OCI-LY7 (cell line): ENCODE measurements around the gene SASH3. TPM values are rescaled to one million over a fixed set of nuclear protein-coding genes. Genes with fewer than 3 reads are reported as not detected.

Experiments
- BruUV-seq: library from RNA; stranded (reverse); fragments of 400-500 nt; replicated peaks from 2 replicates; lab custom pipeline; 2021; lab: Mats Ljungman, UMichigan
- CTCF ChIA-PET: fragments of 300-600 bp; sonication (Branson Sonifier 250); formaldehyde crosslinking; loops from one replicate; lab custom pipeline; 2022; ENCODE audit warnings: antibody characterized with exemption; ENCODE audit not compliant: unreplicated experiment; lab: Charles Lee
- POLR2A ChIA-PET: fragments of 300-600 bp; sonication (Branson Sonifier 250); formaldehyde crosslinking; loops from one replicate; lab custom pipeline; 2022; ENCODE audit warnings: antibody characterized with exemption; lab: Charles Lee
- DNase-seq: peaks from one replicate; pipeline ENCODE4 v3.0.0-alpha.2; 2015; ENCODE audit warnings: low spot score
- H2AFZ ChIP-seq: fragments of 200-600 bp; sonication (generic), shearing (Covaris generic); 2 replicates; pipeline ENCODE4 v1.6.1; 2014; ENCODE audit warnings: mild to moderate bottlenecking, antibody characterized with exemption, low read length, moderate library complexity
- H3K27ac ChIP-seq: fragments of 200-600 bp; sonication (generic); 2 replicates; pipeline ENCODE4 v1.5.1; 2014; ENCODE audit warnings: mixed run types, low read depth, mild to moderate bottlenecking, moderate library complexity, low read length, inconsistent platforms; ENCODE audit not compliant: poor library complexity, severe bottlenecking
- H3K36me3 ChIP-seq: fragments of 200-600 bp; sonication (generic); 2 replicates; pipeline ENCODE4 v1.6.1; 2014; ENCODE audit warnings: mild to moderate bottlenecking, antibody characterized with exemption, low read length, moderate library complexity, mixed read lengths; ENCODE audit not compliant: insufficient read depth
- H3K4me1 ChIP-seq: fragments of 200-600 bp; sonication (generic); 2 replicates; pipeline ENCODE4 v1.5.1; 2014; ENCODE audit warnings: mild to moderate bottlenecking, low read length; ENCODE audit not compliant: insufficient read depth, poor library complexity, severe bottlenecking
- H3K4me2 ChIP-seq: fragments of 200-600 bp; sonication (generic); 2 replicates; pipeline ENCODE4 v1.6.1; 2014; ENCODE audit warnings: mild to moderate bottlenecking, low read length
- H3K4me3 ChIP-seq: fragments of 200-600 bp; sonication (generic); 2 replicates; pipeline ENCODE4 v1.5.1; 2014; ENCODE audit warnings: mild to moderate bottlenecking, low read depth, low read length; ENCODE audit not compliant: poor library complexity, severe bottlenecking
- H3K79me2 ChIP-seq: fragments of 200-600 bp; sonication (generic); 2 replicates; pipeline ENCODE4 v1.6.1; 2016; ENCODE audit warnings: low read depth, mild to moderate bottlenecking, low read length, moderate library complexity, mixed read lengths; ENCODE audit not compliant: insufficient read depth
- H3K9me2 ChIP-seq: fragments of 200-600 bp; sonication (generic); 2 replicates; pipeline ENCODE4 v1.6.1; 2016; ENCODE audit warnings: mild to moderate bottlenecking, low read length, mixed read lengths; ENCODE audit not compliant: insufficient read depth
- H3K9me3 ChIP-seq: fragments of 200-600 bp; sonication (generic); 2 replicates; pipeline ENCODE4 v1.6.1; 2014; ENCODE audit warnings: mild to moderate bottlenecking, mixed run types, low read length, mixed read lengths
- H4K20me1 ChIP-seq: fragments of 200-600 bp; sonication (generic); 2 replicates; pipeline ENCODE4 v1.6.1; 2014; ENCODE audit warnings: mild to moderate bottlenecking, antibody characterized with exemption, low read length, moderate library complexity, mixed read lengths; ENCODE audit not compliant: insufficient read depth
- CTCF ChIP-seq: fragments of 200-600 bp; sonication (generic); conservative IDR thresholded peaks from 2 replicates; pipeline ENCODE4 v1.5.1; 2014; ENCODE audit warnings: mild to moderate bottlenecking, antibody characterized with exemption, low read length, moderate library complexity, mixed read lengths
- EZH2phosphoT487 ChIP-seq: fragments of 200-600 bp; sonication (generic); IDR thresholded peaks from 2 replicates; pipeline ENCODE4 v1.6.1; 2018; ENCODE audit warnings: low read depth, borderline replicate concordance, mild to moderate bottlenecking, mixed run types, antibody characterized with exemption, low read length, moderate library complexity, mixed read lengths
- intact Hi-C: fragments of 100-400 bp; cut with micrococcal nuclease; formaldehyde crosslinking; loops from one replicate; pipeline ENCODE4 v1.10.0; 2022; ENCODE audit not compliant: unreplicated experiment
- total RNA-seq, 2 experiments: library from RNA; depleted of rRNA in 1 of 2; stranded (reverse); fragments of >200 nt in 1 of 2; shearing (Covaris generic) in 1 of 2; gene quantifications; 2 replicates each; pipeline ENCODE4 v1.2.3, GENCODE V29; 2014 to 2022

Gene SASH3
- total RNA-seq, 2 experiments from 2014 or later = 157 to 194 TPM

- no peak overlapping the region for H3K27ac ChIP-seq
- TF ChIP-seq EZH2phosphoT487 = no peak
- no peak for TF ChIP-seq CTCF
- intact Hi-C loops = no loop called here
- no peak overlapping the region for H2AFZ ChIP-seq
- BruUV-seq = no TSS peak
- H3K9me3 ChIP-seq = no peaks in the 10 kb centered on the region
- ChIA-PET CTCF (no interaction called here), POLR2A (no interaction called here)
- no peak overlapping the region for H3K4me3 ChIP-seq
- no peaks in the 10 kb centered on the region for H3K9me2 ChIP-seq
- DNase-seq = no peak
- no peaks in the 10 kb centered on the region for H3K4me1 ChIP-seq
- H3K4me2 ChIP-seq = no peak overlapping the region
- no peaks in the 10 kb centered on the region for H3K79me2 ChIP-seq
- H3K36me3 ChIP-seq = peaks cover 47% of the 10 kb centered on the region
- no peaks in the 10 kb centered on the region for H4K20me1 ChIP-seq
Observed at GRCh38 chrX:129808829-129809796, 29.4 kb downstream of the SASH3 start.

GRCh38 chrX:129813662-129814368 lies 34.1 kb downstream of the SASH3 start:
- H4K20me1 ChIP-seq = no peaks in the 10 kb centered on the region
- BruUV-seq = no TSS peak
- no peaks in the 10 kb centered on the region for H3K4me1 ChIP-seq

More at GRCh38 chrX:129813662-129814368, 34.1 kb downstream of the SASH3 start:
- no peak overlapping the region for H3K4me2 ChIP-seq
- H3K79me2 ChIP-seq = no peaks in the 10 kb centered on the region
- DNase-seq = no peak
- H3K4me3 ChIP-seq = no peak overlapping the region
- intact Hi-C loops = no loop called here
- CTCF ChIA-PET = no interaction called here
- H3K9me2 ChIP-seq = no peaks in the 10 kb centered on the region
- POLR2A ChIA-PET = interaction anchor here (0.6 kb wide), 1 partner anchor 50 kb away, joined by 4 read pairs; no protein-coding TSS in a partner anchor
- H3K27ac ChIP-seq = no peak overlapping the region
- peaks cover 39% of the 10 kb centered on the region for H3K36me3 ChIP-seq
- no peak overlapping the region for H2AFZ ChIP-seq
- no peaks in the 10 kb centered on the region for H3K9me3 ChIP-seq
- no peak for TF ChIP-seq CTCF
- TF ChIP-seq EZH2phosphoT487 = no peak
